Right cardiac atrium (tissue), 5 donors: ENCODE results near the gene C1QTNF6. TPM values are rescaled to one million over a fixed set of nuclear protein-coding genes. Genes with fewer than 3 reads are reported as not detected.

ENCODE experiments used
- ATAC-seq, 2 donors: fragments of 200-7000 bp; cut with Tn5 transposase; one replicate each; pipeline versions ENCODE4 v1.8.0 to v1.9.1; 2020; ENCODE audit warnings: moderate library complexity in 2 of 2, mild to moderate bottlenecking in 1 of 2
- DNase-seq, 3 donors: peaks; one replicate each; pipeline ENCODE4 v3.0.0-alpha.2; 2020
- H3K27ac ChIP-seq: one replicate; pipeline ENCODE4 v1.5.1; 2013; ENCODE audit warnings: mild to moderate bottlenecking, low read length, control low read depth, moderate library complexity
- H3K27me3 ChIP-seq: one replicate; pipeline ENCODE4 v1.6.1; 2013; ENCODE audit not compliant: control insufficient read depth, insufficient read depth
- H3K4me1 ChIP-seq: one replicate; pipeline ENCODE4 v1.6.1; 2013; ENCODE audit warnings: low read length; ENCODE audit not compliant: control insufficient read depth, insufficient read depth
- H3K4me3 ChIP-seq: one replicate; pipeline ENCODE4 v1.5.1; 2013; ENCODE audit warnings: low read length, control low read depth
- H3K9me3 ChIP-seq: one replicate; pipeline ENCODE4 v1.6.1; 2013; ENCODE audit warnings: low read length; ENCODE audit not compliant: control insufficient read depth
- WGBS: extraction: QIAGEN DNeasy Blood & Tissue Kit; methylation state at CpG from one replicate; pipeline ENCODE4 v1.1.7; 2013; 5-methylcytosine and 5-hydroxymethylcytosine counted together
- intact Hi-C, 4 donors: fragments of 100-400 bp; cut with DNase I; formaldehyde crosslinking; loops; one replicate each; pipeline versions ENCODE4 v1.11.0 to v1.14.0; 2022 to 2023
- polyA plus RNA-seq: library from polyadenylated mRNA; stranded (reverse); fragments of 200-250 nt; gene quantifications from one replicate; pipeline ENCODE4 v1.2.3, GENCODE V29; 2013
- total RNA-seq, 4 donors: library from RNA; stranded (reverse); fragmentation: NEBNext Ultra II Directional; extraction: Animal tissue kit (Norgen Biotek cat#: 25700); gene quantifications; one replicate each; pipeline ENCODE4 v1.2.1, GENCODE V29; 2021
- donor health status: healthy with polysubstance abuse.
- donor health status: DM: no; HTN: yes; CAD: no.
- donor health status: DM: no; HTN: no; CAD: no.
- donor health status: DM: no; HTN: yes; CAD: no; lungs with severe emphysema.
- donor health status: DM: yes; HTN: yes; CAD: no.

C1QTNF6 gene
- total and polyA plus RNA-seq, 5 donors: 2.0 to 3.3 (median 2.8) TPM

DNA sequence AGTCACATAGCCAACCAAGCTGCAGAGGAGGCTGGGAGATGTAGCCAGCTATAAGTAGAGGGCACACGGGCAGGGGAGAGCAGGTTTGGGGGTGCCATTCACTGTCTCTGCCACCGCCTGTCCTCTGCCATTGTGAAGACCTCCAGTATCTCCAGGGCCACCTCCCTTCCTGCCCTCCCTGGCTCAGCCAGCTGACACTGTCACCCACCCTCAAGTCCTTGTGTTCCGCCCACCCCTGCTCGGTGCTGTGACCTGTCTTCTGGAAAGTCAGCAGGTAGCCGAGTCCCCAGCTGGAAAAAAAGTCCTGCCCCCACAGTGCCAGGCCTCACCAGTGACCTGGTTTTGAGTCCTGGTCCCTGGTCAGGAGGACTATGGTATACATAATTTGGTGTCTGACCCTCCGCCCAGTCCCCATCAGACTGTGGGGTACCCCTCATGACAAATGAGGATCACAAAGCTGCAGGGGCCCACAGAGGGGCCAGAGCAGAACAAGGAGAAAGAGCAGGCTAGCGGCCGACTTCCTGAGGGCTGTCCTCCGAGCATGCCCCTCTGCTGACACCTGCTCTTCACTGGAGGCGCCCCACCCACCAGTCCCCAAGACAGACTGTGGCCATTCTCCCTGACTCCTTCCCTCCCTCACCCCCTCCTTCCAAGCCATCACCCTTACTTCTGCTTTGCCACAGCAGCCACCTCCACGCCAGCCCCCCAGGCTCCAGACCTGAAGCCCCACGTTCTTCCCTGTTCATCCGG lies 31.2 kb downstream of the C1QTNF6 start:
- no peaks in the 10 kb centered on the region for H3K27me3 ChIP-seq
- no peaks in the 10 kb centered on the region for H3K9me3 ChIP-seq
- no peaks in the 10 kb centered on the region for H3K4me1 ChIP-seq
- H3K27ac ChIP-seq: no peak overlapping the region
- DNase-seq (peak in 1 of 3 donors; percentile 28), ATAC-seq (no peak)
- no peak overlapping the region for H3K4me3 ChIP-seq
- intact Hi-C loops: no loop called here
- WGBS: 78% methylated on average over 13 of the region's 13 CpGs

DNA sequence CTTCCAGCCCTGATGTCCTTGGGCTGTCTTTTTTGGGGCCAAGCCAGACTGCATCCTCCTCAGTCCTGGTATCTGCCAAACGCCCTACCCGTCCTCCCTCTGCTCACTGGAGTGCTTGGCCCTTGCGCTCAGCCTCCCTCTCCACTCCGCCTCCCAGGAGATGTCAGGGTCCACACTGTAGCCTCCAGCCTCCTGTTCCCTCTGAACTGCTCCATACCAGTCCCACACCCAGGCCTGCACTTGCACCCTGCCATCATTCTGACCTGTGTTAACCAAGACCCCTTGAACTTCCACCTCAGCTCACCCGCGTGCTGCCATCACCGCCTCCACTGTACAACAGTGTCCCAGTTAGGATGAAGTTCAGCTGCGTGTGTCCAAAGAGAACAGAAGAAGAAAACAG lies 32.1 kb downstream of the C1QTNF6 start:
- WGBS: 93% methylated on average over 8 of the region's 8 CpGs
- Histone ChIP-seq H3K4me3 (no peak overlapping the region), H3K27me3 (no peaks in the 10 kb centered on the region), H3K9me3 (no peaks in the 10 kb centered on the region), H3K27ac (no peak overlapping the region), H3K4me1 (no peaks in the 10 kb centered on the region)
- intact Hi-C loops: no loop called here
- DNase-seq (peak in 1 of 3 donors; percentile 23), ATAC-seq (no peak)

DNA sequence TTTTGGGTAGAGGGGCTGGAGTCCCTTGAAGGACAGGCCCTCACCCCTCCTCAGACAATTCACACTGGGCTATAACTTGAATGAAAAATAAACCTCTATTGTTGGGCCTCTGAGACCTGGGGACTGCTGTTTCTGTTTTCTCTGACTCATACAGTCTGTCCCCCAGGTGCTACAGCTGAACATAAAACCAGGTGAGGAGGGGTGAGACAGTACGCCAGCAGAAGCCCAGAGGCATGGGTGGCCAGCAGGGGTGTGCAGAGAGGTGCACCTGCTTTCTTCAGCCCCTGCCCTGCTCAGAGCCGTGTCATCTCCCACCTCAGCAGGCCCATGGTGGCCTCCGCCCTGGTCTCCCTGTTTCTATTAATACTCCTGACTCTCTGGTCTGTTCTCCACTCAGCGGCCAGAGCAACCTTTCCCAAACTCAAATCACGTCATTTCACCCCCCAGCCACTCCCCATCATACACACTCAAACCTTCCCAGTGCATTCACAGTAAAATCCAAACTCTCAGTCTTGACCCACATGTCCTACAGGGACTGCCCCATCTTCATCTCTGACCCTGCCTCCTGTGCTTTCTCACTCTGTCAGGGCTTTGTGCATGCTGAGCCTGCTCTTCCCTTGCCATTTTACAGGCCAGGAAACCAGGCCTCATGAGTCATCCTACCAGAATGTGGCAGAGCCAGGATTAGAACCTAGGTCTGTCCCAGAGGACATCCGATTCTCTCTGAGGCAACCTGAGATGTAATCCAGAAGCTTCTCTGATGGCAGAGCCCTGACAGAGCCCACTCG lies 32.9 kb downstream of the C1QTNF6 start:
- ATAC-seq (no peak), DNase-seq (peak in 1 of 3 donors; percentile 32)
- H3K4me3 ChIP-seq: no peak overlapping the region
- no peak overlapping the region for H3K27ac ChIP-seq
- H3K27me3 ChIP-seq: no peaks in the 10 kb centered on the region
- no peaks in the 10 kb centered on the region for H3K4me1 ChIP-seq
- no peaks in the 10 kb centered on the region for H3K9me3 ChIP-seq
- 87% methylated on average over 7 of the region's 7 CpGs for WGBS
- intact Hi-C loops: no loop called here

DNA sequence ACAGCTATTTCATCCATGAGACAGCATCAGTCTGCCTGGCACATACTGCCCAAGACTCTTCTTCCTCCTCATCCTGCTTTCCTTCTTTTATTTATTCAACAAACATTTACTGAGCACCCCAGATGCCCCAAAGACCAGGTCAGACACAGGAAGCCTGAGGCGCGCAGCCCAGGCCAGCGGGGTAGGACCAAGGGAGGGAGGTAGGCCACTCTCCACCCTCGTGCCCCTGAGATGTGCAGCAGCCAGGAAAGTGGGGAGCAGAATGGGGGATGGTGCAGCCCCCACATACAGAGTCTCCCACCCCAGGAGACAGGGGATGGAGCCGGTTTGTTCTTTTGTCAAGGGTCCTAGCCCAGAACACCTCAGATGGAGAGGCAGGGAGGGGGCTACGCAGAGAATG lies 34.1 kb downstream of the C1QTNF6 start:
- intact Hi-C loops: no loop called here
- DNase-seq: no peak

DNA sequence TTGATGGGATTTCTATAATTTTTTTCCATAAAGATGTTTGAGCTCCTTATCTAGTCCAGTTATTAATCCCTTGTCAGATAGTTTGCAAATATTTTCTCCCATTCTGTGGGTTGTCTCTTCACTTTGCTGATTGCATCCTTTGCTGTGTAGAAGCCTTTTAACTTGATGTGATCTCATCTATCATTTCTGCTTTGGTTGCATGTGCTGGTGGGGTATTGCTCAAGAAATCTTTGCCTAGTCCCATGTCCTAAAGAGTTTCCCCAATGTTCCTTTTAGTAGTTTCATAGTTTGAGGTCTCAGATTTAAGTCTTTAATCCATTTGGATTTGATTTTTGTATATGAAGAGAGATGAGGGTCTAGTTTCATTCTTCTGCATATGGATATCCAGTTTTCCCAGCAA lies 36.6 kb downstream of the C1QTNF6 start:
- H3K27ac ChIP-seq: no peak overlapping the region
- H3K9me3 ChIP-seq: no peaks in the 10 kb centered on the region
- DNase-seq (no peak), ATAC-seq (no peak)
- intact Hi-C loops: no loop called here
- no peaks in the 10 kb centered on the region for H3K4me1 ChIP-seq
- H3K27me3 ChIP-seq: no peaks in the 10 kb centered on the region
- H3K4me3 ChIP-seq: no peak overlapping the region

More for the DNA sequence above, 34.1 kb downstream of the C1QTNF6 start:
- WGBS: 89% methylated on average over 6 of the region's 6 CpGs
- Histone ChIP-seq H3K27ac (no peak overlapping the region), H3K27me3 (no peaks in the 10 kb centered on the region), H3K9me3 (no peaks in the 10 kb centered on the region), H3K4me1 (no peaks in the 10 kb centered on the region), H3K4me3 (no peak overlapping the region)
- ATAC-seq: no peak

DNA sequence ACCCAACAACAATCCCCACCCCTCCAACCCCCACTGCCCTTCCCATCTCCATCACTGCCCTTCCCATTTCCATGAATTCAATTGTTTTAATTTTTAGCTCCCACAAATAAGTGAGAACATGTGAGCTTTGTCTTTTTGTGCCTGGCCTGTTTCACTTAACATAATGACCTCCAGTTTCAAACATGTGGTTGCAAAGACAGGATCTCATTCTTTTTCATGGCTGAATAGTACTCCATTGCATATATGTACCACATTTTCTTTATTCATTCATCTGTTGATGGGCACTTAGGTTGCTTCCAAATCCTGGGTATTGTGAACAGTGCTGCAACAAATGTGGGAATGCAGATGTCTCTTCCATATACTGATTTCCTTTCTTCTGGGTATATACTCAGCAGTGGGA lies 37.3 kb downstream of the C1QTNF6 start:
- Histone ChIP-seq H3K27me3 (no peaks in the 10 kb centered on the region), H3K4me3 (no peak overlapping the region)
- intact Hi-C loops: no loop called here

DNA sequence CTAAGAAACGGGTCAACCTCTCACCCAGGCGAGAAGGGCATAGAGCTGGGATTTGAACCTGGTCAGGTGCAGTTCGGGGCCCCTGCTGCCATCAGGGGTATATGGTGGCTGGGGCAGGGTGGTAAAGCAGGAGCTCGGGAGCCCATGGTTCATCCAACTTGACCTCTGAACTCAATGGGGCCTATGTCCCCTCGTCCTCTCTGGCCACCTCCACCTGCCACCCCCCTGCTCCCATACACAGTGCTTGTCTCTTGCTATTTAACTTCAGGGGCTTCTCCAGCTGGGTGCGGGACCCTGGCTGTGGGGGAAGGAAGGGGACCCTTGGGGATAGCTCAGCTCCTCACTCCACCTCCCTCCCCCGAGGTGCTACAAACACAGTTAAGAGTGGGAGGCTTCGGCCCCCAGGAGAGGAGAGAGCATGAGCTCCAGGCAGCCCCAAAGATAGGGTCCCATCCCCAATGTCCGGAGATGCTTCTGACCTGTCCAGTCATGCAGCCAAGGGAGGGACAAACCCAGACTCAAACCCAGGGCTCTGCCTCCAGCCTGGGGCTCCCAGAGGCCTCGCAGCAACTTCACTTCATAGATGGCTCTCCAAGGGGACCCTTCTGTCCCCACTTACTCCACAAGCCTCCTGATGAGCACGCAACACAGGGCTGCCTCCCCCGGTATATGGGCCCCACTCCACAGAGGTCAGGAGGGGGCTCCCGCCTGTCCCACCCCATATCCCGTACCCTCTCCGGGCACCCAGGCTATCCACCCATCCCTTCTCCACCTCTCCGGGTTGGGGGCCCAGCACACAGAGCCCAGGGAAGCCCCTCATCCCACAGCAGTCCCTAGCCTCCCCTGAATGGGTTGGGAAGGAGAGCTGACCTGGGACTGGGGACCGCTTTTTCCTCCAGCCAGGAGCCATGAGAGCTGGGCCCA lies 39.0 kb downstream of the C1QTNF6 start:
- DNase-seq (peak in 2 of 3 donors; percentile 15 to 38), ATAC-seq (peak; percentile 17 to 31)
- Histone ChIP-seq H3K4me3 (no peak overlapping the region), H3K27ac (no peak overlapping the region), H3K27me3 (no peaks in the 10 kb centered on the region), H3K9me3 (no peaks in the 10 kb centered on the region), H3K4me1 (no peaks in the 10 kb centered on the region)
- intact Hi-C loops: no loop called here
- WGBS: 85% methylated on average over 17 of the region's 17 CpGs

More for the DNA sequence above, 37.3 kb downstream of the C1QTNF6 start:
- Histone ChIP-seq H3K4me1 (no peaks in the 10 kb centered on the region), H3K27ac (no peak overlapping the region), H3K9me3 (no peaks in the 10 kb centered on the region)
- ATAC-seq (no peak), DNase-seq (no peak)

DNA sequence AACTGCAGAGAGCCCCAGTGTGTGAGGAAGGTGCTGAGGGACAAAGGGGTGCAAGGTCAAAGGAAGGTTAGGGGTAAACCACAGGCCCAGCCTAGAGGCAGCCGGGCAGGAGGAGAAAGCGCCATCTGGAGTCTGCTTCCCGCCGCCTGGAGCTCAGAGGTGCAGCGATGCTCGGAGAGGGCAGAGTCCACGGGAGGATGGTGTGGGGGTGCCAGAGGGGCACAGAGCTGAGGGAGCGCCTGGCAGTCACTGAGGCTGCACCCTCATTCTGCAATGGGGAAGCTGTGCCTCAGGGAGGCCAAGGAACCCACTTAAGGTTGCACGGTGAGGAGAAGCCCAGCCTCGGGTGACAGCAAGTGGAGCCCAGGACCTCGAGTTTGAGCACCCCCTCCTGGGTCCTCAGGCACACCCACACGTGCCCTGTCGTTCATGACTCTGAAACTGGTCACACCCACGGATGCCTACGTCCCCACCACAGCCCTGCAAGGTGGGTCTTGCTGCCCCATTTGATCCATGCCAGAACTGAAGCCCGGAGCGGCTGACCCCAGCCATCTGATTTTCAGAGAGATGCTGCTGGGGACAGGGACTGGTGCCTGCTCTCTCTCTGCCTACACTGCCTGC lies 39.9 kb downstream of the C1QTNF6 start:
- WGBS: 66% methylated on average over 17 of the region's 17 CpGs
- no peak overlapping the region for H3K27ac ChIP-seq
- no peak for ATAC-seq
- no peaks in the 10 kb centered on the region for H3K27me3 ChIP-seq
- intact Hi-C loops: no loop called here
- peak in 2 of 3 donors; percentile 6 to 42 for DNase-seq
- H3K4me3 ChIP-seq: no peak overlapping the region
- no peaks in the 10 kb centered on the region for H3K4me1 ChIP-seq
- no peaks in the 10 kb centered on the region for H3K9me3 ChIP-seq

DNA sequence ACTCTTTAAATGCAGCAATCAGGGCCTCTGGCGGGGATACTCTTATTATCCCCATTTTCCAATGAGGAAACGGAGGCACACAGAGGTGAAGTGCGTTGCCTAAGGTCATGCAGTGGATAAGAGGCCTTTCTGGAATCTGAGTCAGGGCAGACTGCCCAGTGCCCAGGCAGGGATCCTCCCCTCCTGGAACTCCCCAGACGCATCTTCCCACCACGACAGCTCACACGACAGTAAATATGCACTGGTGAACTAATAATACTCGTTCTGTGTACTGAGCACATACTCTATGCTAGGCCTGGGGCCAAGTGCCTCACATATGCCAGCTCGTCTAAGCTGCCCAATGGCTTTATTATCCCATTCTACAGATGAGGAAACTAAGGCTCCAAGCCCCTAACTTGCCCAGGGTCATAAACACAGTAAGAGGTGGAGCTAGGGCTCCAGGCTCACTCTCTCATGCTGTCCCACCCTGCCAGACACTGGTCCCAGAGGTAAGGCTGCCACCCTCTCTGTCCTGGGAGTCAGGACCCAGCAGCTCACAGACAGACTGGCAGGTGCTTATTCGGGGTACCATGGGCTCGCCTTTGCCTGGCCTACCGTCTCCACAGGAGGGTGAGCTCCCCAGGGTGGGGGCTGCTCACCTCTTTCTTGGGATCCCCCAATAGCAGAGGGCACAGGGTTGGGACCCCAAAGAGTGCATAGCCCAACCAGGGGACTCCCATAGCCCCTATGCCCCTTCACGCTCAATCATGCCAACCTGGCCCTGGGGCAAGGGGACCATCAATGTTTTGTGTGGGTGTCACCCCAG lies 40.7 kb downstream of the C1QTNF6 start:
- DNase-seq (peak in 2 of 3 donors; percentile 5 to 18), ATAC-seq (no peak)
- no peaks in the 10 kb centered on the region for H3K9me3 ChIP-seq
- no peaks in the 10 kb centered on the region for H3K27me3 ChIP-seq
- H3K4me1 ChIP-seq: no peaks in the 10 kb centered on the region
- intact Hi-C loops: no loop called here
- WGBS: 82% methylated on average over 12 of the region's 12 CpGs
- H3K27ac ChIP-seq: no peak overlapping the region
- H3K4me3 ChIP-seq: no peak overlapping the region
